ENCODE data around the gene PDZK1IP1. TPM values are rescaled to one million over a fixed set of nuclear protein-coding genes. Genes with fewer than 3 reads are reported as not detected.

The PDZK1IP1 gene
- total RNA-seq, 1 donor, result not detected

DNA sequence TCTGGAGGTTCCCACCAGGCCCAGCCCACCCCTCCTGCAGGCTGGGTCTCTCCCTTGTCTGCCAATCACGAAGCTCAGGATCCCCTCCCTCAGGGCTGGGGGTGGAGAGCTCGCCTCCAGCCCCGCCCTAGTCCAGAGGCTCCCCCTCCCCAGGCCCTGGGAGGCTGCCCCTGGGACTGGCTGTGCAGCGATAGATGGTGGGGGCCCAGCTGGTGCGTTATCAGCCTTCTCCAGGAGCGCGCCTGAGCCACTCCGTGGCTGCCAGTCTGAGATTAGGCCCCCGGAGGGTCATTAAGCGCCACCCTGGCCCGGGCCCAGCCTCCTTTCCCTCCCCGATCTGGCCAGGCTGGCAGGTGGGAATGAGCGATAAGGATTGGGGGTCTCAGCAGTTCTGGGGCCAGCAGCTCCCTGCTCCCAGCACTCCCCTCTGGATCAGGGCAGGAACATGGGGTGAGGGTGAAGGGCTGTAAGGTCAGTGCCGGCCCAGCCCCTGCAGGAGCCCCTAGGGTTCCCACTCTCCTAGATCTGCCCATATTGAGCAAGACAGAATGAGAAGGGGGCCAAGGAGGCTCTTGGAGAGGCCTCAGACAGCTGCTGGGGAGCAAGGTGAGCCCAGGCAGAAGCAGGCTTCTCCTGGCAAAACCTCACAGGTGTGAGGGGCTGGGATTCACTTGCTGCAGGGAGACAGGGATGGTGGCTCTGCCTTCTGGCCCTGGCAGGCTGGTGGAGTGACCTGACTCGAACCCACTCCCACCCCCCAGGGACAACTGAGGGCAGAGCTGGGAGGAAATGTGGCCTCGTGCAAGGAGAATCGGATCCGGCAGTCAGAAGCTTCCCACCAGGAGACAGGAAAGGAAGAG lies 8.5 kb downstream of the PDZK1IP1 start:
- no peak overlapping the region for H3K4me3 ChIP-seq (ENCODE audit: low read depth, low read length)
- TF ChIP-seq, protein P1, sequence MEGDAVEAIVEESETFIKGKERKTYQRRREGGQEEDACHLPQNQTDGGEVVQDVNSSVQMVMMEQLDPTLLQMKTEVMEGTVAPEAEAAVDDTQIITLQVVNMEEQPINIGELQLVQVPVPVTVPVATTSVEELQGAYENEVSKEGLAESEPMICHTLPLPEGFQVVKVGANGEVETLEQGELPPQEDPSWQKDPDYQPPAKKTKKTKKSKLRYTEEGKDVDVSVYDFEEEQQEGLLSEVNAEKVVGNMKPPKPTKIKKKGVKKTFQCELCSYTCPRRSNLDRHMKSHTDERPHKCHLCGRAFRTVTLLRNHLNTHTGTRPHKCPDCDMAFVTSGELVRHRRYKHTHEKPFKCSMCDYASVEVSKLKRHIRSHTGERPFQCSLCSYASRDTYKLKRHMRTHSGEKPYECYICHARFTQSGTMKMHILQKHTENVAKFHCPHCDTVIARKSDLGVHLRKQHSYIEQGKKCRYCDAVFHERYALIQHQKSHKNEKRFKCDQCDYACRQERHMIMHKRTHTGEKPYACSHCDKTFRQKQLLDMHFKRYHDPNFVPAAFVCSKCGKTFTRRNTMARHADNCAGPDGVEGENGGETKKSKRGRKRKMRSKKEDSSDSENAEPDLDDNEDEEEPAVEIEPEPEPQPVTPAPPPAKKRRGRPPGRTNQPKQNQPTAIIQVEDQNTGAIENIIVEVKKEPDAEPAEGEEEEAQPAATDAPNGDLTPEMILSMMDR (IDR thresholded peaks at IDR 0.05; ENCODE audit: insufficient read depth, low read length), result no peak
- no peak for DNase-seq (ENCODE audit: low read depth)

DNA sequence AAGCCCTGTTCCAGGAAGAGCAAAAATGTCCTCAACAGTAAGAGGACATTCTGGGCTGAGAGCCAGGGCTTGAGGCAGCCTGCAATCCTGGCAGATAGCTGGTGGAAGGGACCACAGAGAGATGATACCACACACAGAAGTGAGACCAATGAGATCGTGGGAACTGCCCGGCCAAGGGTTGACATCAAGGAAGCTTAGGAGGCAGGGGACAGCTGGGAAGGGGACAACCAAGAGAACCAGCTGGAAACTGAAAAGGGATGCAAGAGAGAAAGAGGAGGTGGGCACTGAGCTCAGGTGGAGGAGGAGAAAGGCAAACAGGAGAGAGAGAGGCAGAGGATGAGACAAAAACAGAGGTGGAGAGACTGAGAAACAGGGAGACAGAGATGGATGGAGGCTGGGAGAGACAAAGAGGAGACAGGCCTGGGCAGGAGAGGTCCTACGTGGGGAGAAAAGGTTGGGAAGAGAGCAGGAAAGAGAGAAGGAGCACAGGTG lies 9.2 kb downstream of the PDZK1IP1 start:
- no peak overlapping the region for H3K4me3 ChIP-seq (ENCODE audit: low read depth, low read length)
- TF ChIP-seq, protein P1 (IDR thresholded peaks at IDR 0.05; ENCODE audit: insufficient read depth, low read length), result no peak
- peak; percentile 28 for DNase-seq (ENCODE audit: low read depth)

DNA sequence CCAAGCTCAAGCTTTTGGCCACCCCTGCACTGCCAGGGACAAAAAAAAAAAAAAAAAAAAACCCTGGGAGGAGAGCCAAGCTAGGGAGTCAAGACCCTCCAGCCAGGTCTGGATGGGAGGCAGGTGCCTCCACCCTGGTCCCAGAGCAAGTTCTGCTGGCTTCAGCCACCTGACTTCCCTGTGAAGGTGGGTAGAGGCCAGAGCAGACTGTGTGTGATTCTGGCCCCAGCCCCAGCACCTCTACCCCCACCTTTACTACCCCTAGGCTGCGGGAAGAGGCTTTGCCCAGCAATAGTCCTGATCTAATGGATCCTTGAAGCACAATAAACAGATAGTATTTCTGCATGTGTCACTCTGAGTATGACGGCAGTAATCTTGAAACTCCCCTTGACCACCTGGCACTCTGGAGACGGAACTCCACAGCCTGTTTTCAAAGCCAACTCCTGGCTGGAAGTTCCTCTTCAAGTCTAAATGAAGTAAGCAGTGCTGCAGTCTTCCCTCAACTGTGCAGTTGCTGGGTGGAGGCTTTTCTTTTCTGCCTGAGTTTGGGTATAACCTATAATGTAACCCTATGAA lies 9.8 kb downstream of the PDZK1IP1 start:
- no peak for DNase-seq (ENCODE audit: low read depth)
- TF ChIP-seq, protein P1 (IDR thresholded peaks at IDR 0.05; ENCODE audit: insufficient read depth, low read length), result no peak
- H3K4me3 ChIP-seq (ENCODE audit: low read depth, low read length), result peak overlapping the region; percentile 64

DNA sequence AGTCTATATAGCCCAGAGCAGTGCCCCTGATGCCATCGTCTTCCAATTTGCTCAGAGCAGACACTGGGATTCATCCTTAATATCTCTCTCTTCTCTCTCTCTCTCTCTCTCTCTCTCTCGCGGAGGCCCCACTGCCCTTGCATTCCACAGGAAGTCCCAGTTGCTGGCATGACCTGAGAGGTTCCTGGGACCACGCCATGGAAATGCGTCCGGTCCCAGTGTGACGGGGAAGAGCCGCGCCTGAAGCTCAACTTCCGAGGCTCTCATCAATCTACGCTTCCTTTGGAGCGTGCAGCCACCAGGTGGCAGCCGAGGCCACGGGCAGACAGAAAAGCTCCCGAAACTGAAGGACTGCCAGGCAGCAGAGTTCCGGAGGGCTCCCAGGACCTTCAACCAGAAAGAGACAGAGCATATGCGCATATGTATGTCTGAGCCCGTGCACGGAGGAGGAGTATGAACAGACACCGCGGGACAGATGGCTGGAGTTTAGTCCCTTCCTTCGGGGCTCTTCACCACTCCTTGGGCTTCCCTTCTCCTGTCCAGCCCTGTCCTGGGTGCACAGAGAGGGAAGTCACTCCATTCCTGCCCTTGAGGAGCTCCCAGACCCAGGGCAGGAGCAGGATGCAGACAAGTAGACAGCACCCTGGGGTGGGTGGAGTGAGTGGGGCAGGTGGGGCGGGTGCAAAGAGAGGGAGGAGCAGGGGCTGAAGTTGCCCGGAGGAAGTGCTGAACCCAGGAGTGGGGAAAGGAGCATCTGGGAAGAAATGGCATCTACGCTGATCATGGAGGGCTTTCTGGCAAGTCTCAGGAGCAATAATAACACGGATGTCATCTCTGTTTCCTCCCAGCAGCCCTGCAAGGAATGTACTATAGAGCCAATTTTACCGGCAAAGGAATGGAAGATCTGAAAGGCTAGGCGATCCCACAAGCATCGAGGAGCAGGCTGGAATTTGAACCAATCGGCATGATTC lies 10.5 kb downstream of the PDZK1IP1 start:
- TF ChIP-seq, protein P1 (IDR thresholded peaks at IDR 0.05; ENCODE audit: insufficient read depth, low read length), result peak; percentile 93

DNA sequence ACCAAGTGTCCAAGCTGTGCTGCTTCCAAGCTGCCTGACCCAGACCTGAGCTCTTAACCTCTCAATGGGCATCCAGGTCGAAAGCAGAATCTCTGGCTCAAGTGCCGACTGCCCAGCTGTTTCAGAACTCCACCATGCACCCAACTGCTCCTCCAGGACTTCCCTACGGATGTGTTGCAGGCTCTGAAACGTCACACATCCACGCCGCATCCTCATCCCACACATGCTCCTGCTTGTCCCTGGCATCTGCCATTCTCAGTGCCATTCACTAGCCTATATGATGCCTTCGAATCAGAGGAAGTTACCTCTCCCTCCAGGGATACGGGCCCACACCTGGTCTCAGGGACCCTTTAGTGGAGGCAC lies 11.2 kb downstream of the PDZK1IP1 start:
- no peak for DNase-seq (ENCODE audit: low read depth)
- TF ChIP-seq, protein P1 (IDR thresholded peaks at IDR 0.05; ENCODE audit: insufficient read depth, low read length), result no peak
- peak overlapping the region; percentile 57 for H3K4me3 ChIP-seq (ENCODE audit: low read depth, low read length)

More for the DNA sequence above, 10.5 kb downstream of the PDZK1IP1 start:
- peak; percentile 94 for DNase-seq (ENCODE audit: low read depth)
- H3K4me3 ChIP-seq (ENCODE audit: low read depth, low read length), result peak overlapping the region; percentile 64

DNA sequence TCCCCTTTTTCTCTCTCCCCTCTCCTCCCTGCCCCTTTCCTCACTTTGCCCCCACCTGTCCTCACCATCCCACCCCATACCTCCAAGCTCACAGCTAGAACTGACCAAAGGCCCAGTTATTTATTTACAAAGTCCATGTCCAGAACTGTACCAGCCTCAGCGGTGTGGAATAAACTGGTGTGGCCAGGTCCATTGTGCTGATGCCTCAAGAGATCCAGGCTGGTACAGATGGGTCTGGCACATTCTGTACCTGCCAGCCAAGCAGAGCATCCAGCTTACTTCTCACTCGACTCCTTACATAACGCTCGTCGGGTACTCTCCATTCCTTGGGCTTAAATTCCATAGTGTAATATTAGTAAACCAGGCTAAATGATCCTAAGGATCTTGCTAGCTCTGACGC lies 11.8 kb downstream of the PDZK1IP1 start:
- H3K4me3 ChIP-seq (ENCODE audit: low read depth, low read length), result no peak overlapping the region
- DNase-seq (ENCODE audit: low read depth), result no peak
- TF ChIP-seq, protein P1 (IDR thresholded peaks at IDR 0.05; ENCODE audit: insufficient read depth, low read length), result no peak
